Measurements from ENCODE around the gene FARP1. TPM values are rescaled to one million over a fixed set of nuclear protein-coding genes. Genes with fewer than 3 reads are reported as not detected.

FARP1 gene
- total and polyA plus RNA-seq, 2 of the 13 experiments (the other 11 are each of a cell fraction or from before 2014, with no cell fraction given): 70.6 to 126 TPM

- TF ChIP-seq ZHX2 (IDR thresholded peaks at IDR 0.05; ENCODE audit: low read depth): no peak
- no peak for TF ChIP-seq ZHX2 (CRISPR knock-in tag; IDR thresholded peaks at IDR 0.05; ENCODE audit: borderline replicate concordance)
- no peak for TF ChIP-seq ZNF20 (CRISPR knock-in tag; IDR thresholded peaks at IDR 0.05)
- TF ChIP-seq ZNF782 (CRISPR knock-in tag; IDR thresholded peaks at IDR 0.05; ENCODE audit: borderline replicate concordance): no peak
- TF ChIP-seq ZNF776 (CRISPR knock-in tag; IDR thresholded peaks at IDR 0.05): no peak
- no peak for TF ChIP-seq DNMT3B (CRISPR knock-in tag; conservative IDR thresholded peaks at IDR 0.05)
- TF ChIP-seq LRRFIP1 (CRISPR knock-in tag; conservative IDR thresholded peaks at IDR 0.05): no peak
- no peak for TF ChIP-seq ZNF713 (CRISPR knock-in tag; IDR thresholded peaks at IDR 0.05)
- TF ChIP-seq ZNF770 (CRISPR knock-in tag; IDR thresholded peaks at IDR 0.05): no peak
- peak; percentile 85 for TF ChIP-seq RBM22 (optimal IDR thresholded peaks at IDR 0.05; ENCODE audit: low read length)
- TF ChIP-seq POGZ (CRISPR knock-in tag; IDR thresholded peaks at IDR 0.05): peak; percentile 63; the same call in 1 of the 2 replicates
- TF ChIP-seq PATZ1 (CRISPR knock-in tag; IDR thresholded peaks at IDR 0.05): no peak
- no peak for TF ChIP-seq ZNF607 (CRISPR knock-in tag; IDR thresholded peaks at IDR 0.05; ENCODE audit: borderline replicate concordance)
- TF ChIP-seq ZNF263 (CRISPR knock-in tag; IDR thresholded peaks at IDR 0.05): peak; percentile 81
- no peak for TF ChIP-seq ZNF639 (CRISPR knock-in tag; conservative IDR thresholded peaks at IDR 0.05)
Measured at GRCh38 chr13:98308086-98308911, 165.4 kb downstream of the FARP1 start (continued).

Data from HepG2 (cell line).